Measurements from ENCODE around the gene PRSS12.

GRCh38 chr4:118367361-118367760, 14.6 kb upstream of the PRSS12 start:
- TF ChIP-seq, protein P1, sequence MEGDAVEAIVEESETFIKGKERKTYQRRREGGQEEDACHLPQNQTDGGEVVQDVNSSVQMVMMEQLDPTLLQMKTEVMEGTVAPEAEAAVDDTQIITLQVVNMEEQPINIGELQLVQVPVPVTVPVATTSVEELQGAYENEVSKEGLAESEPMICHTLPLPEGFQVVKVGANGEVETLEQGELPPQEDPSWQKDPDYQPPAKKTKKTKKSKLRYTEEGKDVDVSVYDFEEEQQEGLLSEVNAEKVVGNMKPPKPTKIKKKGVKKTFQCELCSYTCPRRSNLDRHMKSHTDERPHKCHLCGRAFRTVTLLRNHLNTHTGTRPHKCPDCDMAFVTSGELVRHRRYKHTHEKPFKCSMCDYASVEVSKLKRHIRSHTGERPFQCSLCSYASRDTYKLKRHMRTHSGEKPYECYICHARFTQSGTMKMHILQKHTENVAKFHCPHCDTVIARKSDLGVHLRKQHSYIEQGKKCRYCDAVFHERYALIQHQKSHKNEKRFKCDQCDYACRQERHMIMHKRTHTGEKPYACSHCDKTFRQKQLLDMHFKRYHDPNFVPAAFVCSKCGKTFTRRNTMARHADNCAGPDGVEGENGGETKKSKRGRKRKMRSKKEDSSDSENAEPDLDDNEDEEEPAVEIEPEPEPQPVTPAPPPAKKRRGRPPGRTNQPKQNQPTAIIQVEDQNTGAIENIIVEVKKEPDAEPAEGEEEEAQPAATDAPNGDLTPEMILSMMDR (IDR thresholded peaks at IDR 0.05; ENCODE audit: low read depth, low read length): no peak
- no peak for TF ChIP-seq EZH2phosphoT487 (IDR thresholded peaks at IDR 0.05; ENCODE audit: low read depth)
